ENCODE measurements around the gene TSHB.
A peak's percentile ranks its signal among the peaks of the same experiment; 100 is the strongest.
"Not testable (repeated sequence)": the region's sequence is repeated elsewhere in the genome, so short reads cannot be mapped to it uniquely, and the experiment has no call there.

TSHB gene

GRCh38 chr1:115029526-115029925, at the start of gene TSHB:
Gene TSHB (plus strand): TSS chr1:115029826. CDS start chr1:115033363, 3,537 bp downstream.
- no peak for DNase-seq

GRCh38 chr1:114982251-114982650, 47.4 kb upstream of the TSHB start:
- no peak for DNase-seq

- DNase-seq: no peak
Observed at GRCh38 chr1:114986286-114986685, 43.3 kb upstream of the TSHB start.

GRCh38 chr1:114988095-114988494, 41.5 kb upstream of the TSHB start:
- DNase-seq: no peak

GRCh38 chr1:114997510-114998289, 31.9 kb upstream of the TSHB start:
- DNase-seq: no peak

- DNase-seq: no peak
Observed at GRCh38 chr1:115006191-115006590, 23.4 kb upstream of the TSHB start.

- DNase-seq: no peak
Observed at GRCh38 chr1:115012006-115012405, 17.6 kb upstream of the TSHB start.

GRCh38 chr1:115012434-115012833, 17.2 kb upstream of the TSHB start:
- no peak for DNase-seq

GRCh38 chr1:115013792-115014191, 15.8 kb upstream of the TSHB start:
- DNase-seq: no peak

- not testable (repeated sequence) for DNase-seq
Observed at GRCh38 chr1:115019549-115019948, 10.1 kb upstream of the TSHB start.

- DNase-seq: no peak
Observed at GRCh38 chr1:115021145-115021544, 8.5 kb upstream of the TSHB start.

- DNase-seq: no peak
Observed at GRCh38 chr1:115023593-115023992, 6.0 kb upstream of the TSHB start.

- no peak for DNase-seq
Observed at GRCh38 chr1:115031595-115031994, 2.0 kb downstream of the TSHB start.

- DNase-seq: no peak
Observed at GRCh38 chr1:115035652-115036051, 6.0 kb downstream of the TSHB start.

- DNase-seq: no peak
Observed at GRCh38 chr1:115036814-115037507, 7.3 kb downstream of the TSHB start.

- no peak for DNase-seq
Observed at GRCh38 chr1:115040501-115040900, 10.9 kb downstream of the TSHB start.

GRCh38 chr1:115041654-115042053, 12.0 kb downstream of the TSHB start:
- DNase-seq: no peak

GRCh38 chr1:115046751-115047150, 17.1 kb downstream of the TSHB start:
- DNase-seq: no peak

- no peak for DNase-seq
Observed at GRCh38 chr1:115051850-115052249, 22.2 kb downstream of the TSHB start.

- DNase-seq: peak; percentile 63
Observed at GRCh38 chr1:115052454-115053083, 22.9 kb downstream of the TSHB start.

- no peak for DNase-seq
Observed at GRCh38 chr1:115056395-115056798, 26.8 kb downstream of the TSHB start.

- DNase-seq: no peak
Observed at GRCh38 chr1:115057661-115058254, 28.1 kb downstream of the TSHB start.

- no peak for DNase-seq
Observed at GRCh38 chr1:115059316-115059715, 29.7 kb downstream of the TSHB start.

- no peak for DNase-seq
Observed at GRCh38 chr1:115060501-115060900, 30.9 kb downstream of the TSHB start.
